Ovary (tissue), 3 donors: ENCODE results near the gene HBB.

ENCODE experiments used
- CTCF ChIP-seq, 3 donors: fragments of 450-650 bp in 2 of 3; fragments of 200-600 bp in 1 of 3; IDR thresholded peaks; one replicate each; pipeline versions ENCODE4 v1.5.1 to v1.8.0; 2016 to 2022; ENCODE audit warnings: antibody characterized with exemption in 3 of 3, mild to moderate bottlenecking in 1 of 3
- POLR2A ChIP-seq: fragments of 450-650 bp; IDR thresholded peaks from one replicate; pipeline ENCODE4 v1.6.1; 2017; ENCODE audit warnings: antibody characterized with exemption, mild to moderate bottlenecking, moderate library complexity
- donor health status: DM: no; HTN: no; CAD: no.

- TF ChIP-seq CTCF (IDR thresholded peaks at IDR 0.05) (no peak), POLR2A (no peak)
Measured at GRCh38 chr11:5245155-5245554, 18.3 kb upstream of the HBB start.
